Endothelial cell of umbilical vein (primary cell): Measurements from ENCODE around the gene HCAR2. TPM values are rescaled to one million over a fixed set of nuclear protein-coding genes. Genes with fewer than 3 reads are reported as not detected.

Source experiments
- BruUV-seq: library from RNA; stranded (reverse); fragments of 400-500 nt; replicated peaks from 2 replicates; lab custom pipeline; 2021; lab: Mats Ljungman, UMichigan
- CTCF ChIA-PET: fragments of 300-600, 350-600 bp; sonication (Branson Sonifier 250); formaldehyde crosslinking; loops from one replicate; lab custom pipeline; 2021; ENCODE audit warnings: antibody characterized with exemption, inconsistent platforms; lab: Charles Lee
- POLR2A ChIA-PET: fragments of 300-600, 350-600 bp; sonication (Branson Sonifier 250); formaldehyde crosslinking; loops from one replicate; lab custom pipeline; 2021; ENCODE audit warnings: antibody characterized with exemption, inconsistent platforms; lab: Charles Lee
- DNase-seq: peaks from one replicate; pipeline ENCODE4 v3.0.0-alpha.2; 2011; ENCODE audit warnings: low read depth, low spot score
- FAIRE-seq: peaks from 2 replicates; lab custom pipeline; 2011; peaks lifted over from hg19 to GRCh38; lab: Jason Lieb, UNC
- H2AFZ ChIP-seq: 2 replicates; pipeline ENCODE4 v1.6.0; 2012; ENCODE audit warnings: low read depth, low read length, control low read depth, inconsistent platforms
- H3K27ac ChIP-seq: 2 replicates; pipeline ENCODE4 v1.5.1; 2011; ENCODE audit warnings: low read depth, mild to moderate bottlenecking, control low read depth, low read length, moderate library complexity; ENCODE audit not compliant: insufficient read depth
- H3K27me3 ChIP-seq, 2 experiments: 2 replicates each; pipeline versions ENCODE4 v1.6.0 to v1.6.1; 2011; ENCODE audit warnings: low read length in 2 of 2, mixed read lengths in 1 of 2; ENCODE audit not compliant: control insufficient read depth in 2 of 2, insufficient read depth in 2 of 2
- H3K36me3 ChIP-seq, 2 experiments: 2 replicates in 1 of 2; 3 replicates in 1 of 2; pipeline ENCODE4 v1.5.1; 2011; ENCODE audit warnings: low read length in 2 of 2, mild to moderate bottlenecking in 1 of 2, moderate library complexity in 1 of 2; ENCODE audit not compliant: control insufficient read depth in 2 of 2, insufficient read depth in 2 of 2; ENCODE audit errors: extremely low read depth in 1 of 2
- H3K4me1 ChIP-seq: 3 replicates; pipeline ENCODE4 v1.5.1; 2011; ENCODE audit warnings: mild to moderate bottlenecking, low read length; ENCODE audit not compliant: control insufficient read depth, insufficient read depth; ENCODE audit errors: extremely low read depth
- H3K4me2 ChIP-seq: 2 replicates; pipeline ENCODE4 v1.6.1; 2011; ENCODE audit warnings: low read length, control low read depth, mixed read lengths; ENCODE audit not compliant: insufficient read depth
- H3K4me3 ChIP-seq, 3 experiments: fragments of 200-600 bp in 1 of 3; sonication (generic), shearing (Covaris generic) in 1 of 3; replicated peaks in 1 of 3; 2 replicates each; pipeline ENCODE4 v1.5.1; 2011 to 2016; ENCODE audit warnings: control low read depth in 3 of 3, low read length in 3 of 3, mild to moderate bottlenecking in 2 of 3, inconsistent platforms in 1 of 3, low read depth in 1 of 3, moderate library complexity in 1 of 3; ENCODE audit not compliant: insufficient read depth in 1 of 3
- H3K79me2 ChIP-seq: 2 replicates; pipeline ENCODE4 v1.6.0; 2012; ENCODE audit warnings: low read length, inconsistent platforms; ENCODE audit not compliant: control insufficient read depth, insufficient read depth
- H3K9ac ChIP-seq: replicated peaks from 2 replicates; pipeline ENCODE3; 2011; ENCODE audit warnings: low read length, control low read depth; ENCODE audit not compliant: insufficient read depth; ENCODE audit errors: extremely low read depth
- H3K9me1 ChIP-seq: replicated peaks from 3 replicates; pipeline ENCODE4 v1.6.0; 2011; ENCODE audit warnings: mild to moderate bottlenecking, low read length; ENCODE audit not compliant: control insufficient read depth, insufficient read depth; ENCODE audit errors: extremely low read depth
- H3K9me3 ChIP-seq: replicated peaks from 2 replicates; pipeline ENCODE4 v1.5.1; 2012; ENCODE audit warnings: low read length, inconsistent platforms; ENCODE audit not compliant: control insufficient read depth, insufficient read depth
- H4K20me1 ChIP-seq: replicated peaks from 2 replicates; pipeline ENCODE3; 2011; ENCODE audit warnings: mild to moderate bottlenecking, low read length; ENCODE audit not compliant: control insufficient read depth, insufficient read depth; ENCODE audit errors: extremely low read depth
- EZH2 ChIP-seq: IDR thresholded peaks from 2 replicates; pipeline ENCODE4 v1.6.1; 2012; ENCODE audit warnings: borderline replicate concordance, low read depth, mild to moderate bottlenecking, moderate library complexity, low read length, inconsistent platforms; ENCODE audit not compliant: severe bottlenecking
- FOS ChIP-seq: IDR thresholded peaks from 2 replicates; pipeline ENCODE4 v1.6.1; 2011; ENCODE audit warnings: mild to moderate bottlenecking, low read length, moderate library complexity, borderline replicate concordance; ENCODE audit not compliant: insufficient read depth
- JUN ChIP-seq: IDR thresholded peaks from 2 replicates; pipeline ENCODE4 v1.6.1; 2011; ENCODE audit warnings: borderline replicate concordance, low read depth; ENCODE audit not compliant: insufficient read length, insufficient read depth
- MYC ChIP-seq: IDR thresholded peaks from one replicate; pipeline ENCODE4 v1.6.1; 2011; ENCODE audit warnings: mild to moderate bottlenecking, low read depth, low read length
- POLR2A ChIP-seq: IDR thresholded peaks from 2 replicates; pipeline ENCODE4 v1.6.1; 2012; ENCODE audit warnings: low read depth, mild to moderate bottlenecking, control low read depth, low read length
- POLR2AphosphoS5 ChIP-seq: IDR thresholded peaks from 2 replicates; pipeline ENCODE4 v1.6.1; 2012; ENCODE audit warnings: low read depth, mild to moderate bottlenecking, control low read depth, low read length, moderate library complexity; ENCODE audit not compliant: insufficient read depth
- dilution Hi-C: fragments of 300-500 bp; cut with MboI; formaldehyde crosslinking; loops from one replicate; pipeline ENCODE4 v1.15.0; 2019; ENCODE audit warnings: low sequenced_read_pairs; ENCODE audit not compliant: extremely low pct_ligation_motif_present
- intact Hi-C: fragments of 100-400 bp; cut with micrococcal nuclease; formaldehyde crosslinking; loops from one replicate; pipeline ENCODE4 v1.10.0; 2022
- polyA plus RNA-seq, 4 experiments: library from polyadenylated mRNA; depleted of rRNA in 3 of 4; stranded (reverse) in 3 of 4; unstranded in 1 of 4; fragments of >200 nt; gene quantifications; 2 replicates each; pipeline versions ENCODE4 v1.2.1 to v1.2.3, GENCODE V29; 2011 to 2012; ENCODE audit warnings: missing spikeins in 1 of 4
- total RNA-seq: library from RNA; stranded (reverse); gene quantifications from 2 replicates; pipeline ENCODE4 v1.2.3, GENCODE V29; 2021
- TF ChIP-seq, protein P1 (sequence below): IDR thresholded peaks from 2 replicates; pipeline ENCODE4 v1.6.1; 2011; ENCODE audit not compliant: insufficient read depth, insufficient read length
- TF ChIP-seq, protein P2 (sequence below), 2 donors: IDR thresholded peaks; 1 replicate in 1 of 2; 2 replicates in 1 of 2; pipeline ENCODE4 v1.5.1; 2011; ENCODE audit warnings: low read length in 2 of 2, mild to moderate bottlenecking in 2 of 2, moderate library complexity in 2 of 2, control low read depth in 1 of 2, inconsistent platforms in 1 of 2, low read depth in 1 of 2; ENCODE audit not compliant: insufficient read depth in 1 of 2; ENCODE audit errors: extremely low read depth in 1 of 2

The HCAR2 gene
- total and polyA plus RNA-seq, 2 donors (not counting 3 experiments of a cell fraction or from before 2014, with no cell fraction given): not detected

DNA sequence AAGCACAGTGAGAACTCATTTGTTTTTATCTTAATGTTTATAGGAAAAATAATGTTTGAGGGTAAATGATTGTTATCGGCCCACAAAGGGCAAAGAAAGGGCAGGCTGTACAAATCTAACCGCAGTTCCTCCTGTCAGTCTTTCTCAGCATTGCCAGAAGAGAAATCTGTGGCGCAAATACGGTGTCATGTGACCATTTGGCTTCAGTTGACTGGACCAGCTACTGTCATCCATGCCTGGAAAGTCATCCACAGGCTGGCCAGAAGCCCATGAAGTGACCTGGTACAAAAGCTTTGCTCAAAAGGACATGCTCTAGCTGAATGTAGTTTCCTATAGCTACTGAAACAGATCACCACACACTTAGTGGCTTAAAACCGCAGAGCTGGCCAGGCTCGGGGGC lies 43.6 kb downstream of the HCAR2 start:
- no peak overlapping the region for H2AFZ ChIP-seq
- no peaks in the 10 kb centered on the region for H3K9me3 ChIP-seq
- no peak overlapping the region for H3K27ac ChIP-seq
- H3K27me3 ChIP-seq: no peaks in the 10 kb centered on the region
- no peaks in the 10 kb centered on the region for H3K79me2 ChIP-seq
- TF ChIP-seq JUN (no peak), FOS (no peak), EZH2 (no peak), MYC (no peak), POLR2AphosphoS5 (no peak), POLR2A (no peak)
- TF ChIP-seq, protein P1, sequence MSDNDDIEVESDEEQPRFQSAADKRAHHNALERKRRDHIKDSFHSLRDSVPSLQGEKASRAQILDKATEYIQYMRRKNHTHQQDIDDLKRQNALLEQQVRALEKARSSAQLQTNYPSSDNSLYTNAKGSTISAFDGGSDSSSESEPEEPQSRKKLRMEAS: no peak
- TF ChIP-seq, protein P2, sequence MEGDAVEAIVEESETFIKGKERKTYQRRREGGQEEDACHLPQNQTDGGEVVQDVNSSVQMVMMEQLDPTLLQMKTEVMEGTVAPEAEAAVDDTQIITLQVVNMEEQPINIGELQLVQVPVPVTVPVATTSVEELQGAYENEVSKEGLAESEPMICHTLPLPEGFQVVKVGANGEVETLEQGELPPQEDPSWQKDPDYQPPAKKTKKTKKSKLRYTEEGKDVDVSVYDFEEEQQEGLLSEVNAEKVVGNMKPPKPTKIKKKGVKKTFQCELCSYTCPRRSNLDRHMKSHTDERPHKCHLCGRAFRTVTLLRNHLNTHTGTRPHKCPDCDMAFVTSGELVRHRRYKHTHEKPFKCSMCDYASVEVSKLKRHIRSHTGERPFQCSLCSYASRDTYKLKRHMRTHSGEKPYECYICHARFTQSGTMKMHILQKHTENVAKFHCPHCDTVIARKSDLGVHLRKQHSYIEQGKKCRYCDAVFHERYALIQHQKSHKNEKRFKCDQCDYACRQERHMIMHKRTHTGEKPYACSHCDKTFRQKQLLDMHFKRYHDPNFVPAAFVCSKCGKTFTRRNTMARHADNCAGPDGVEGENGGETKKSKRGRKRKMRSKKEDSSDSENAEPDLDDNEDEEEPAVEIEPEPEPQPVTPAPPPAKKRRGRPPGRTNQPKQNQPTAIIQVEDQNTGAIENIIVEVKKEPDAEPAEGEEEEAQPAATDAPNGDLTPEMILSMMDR (IDR thresholded peaks at IDR 0.05; ENCODE audit: extremely low read depth in 1 of 2, insufficient read depth in 1 of 2, low read depth in 1 of 2, low read length in 2 of 2): no peak
- H3K9ac ChIP-seq: no peak overlapping the region
- CTCF ChIA-PET: interaction anchor here (1.0 to 2.1 kb wide), 9 partner anchors 10 to 31 kb away, joined by 3 to 7 read pairs (median 3); no protein-coding TSS in a partner anchor
- POLR2A ChIA-PET: no interaction called here
- H3K9me1 ChIP-seq: no peaks in the 10 kb centered on the region
- no peaks in the 10 kb centered on the region for H4K20me1 ChIP-seq
- no peak for FAIRE-seq
- no peak overlapping the region for H3K4me2 ChIP-seq
- H3K4me1 ChIP-seq: no peaks in the 10 kb centered on the region
- no peak for DNase-seq
- dilution Hi-C loops (no loop called here), intact Hi-C loops (no loop called here)
- H3K4me3 ChIP-seq: no peak overlapping the region
- no peaks in the 10 kb centered on the region for H3K36me3 ChIP-seq
- BruUV-seq: no TSS peak
